CD4-positive, alpha-beta memory T cell (primary cell): Measurements from ENCODE around the gene SMURF2. TPM values are rescaled to one million over a fixed set of nuclear protein-coding genes. Genes with fewer than 3 reads are reported as not detected.
A peak's percentile ranks its signal among the peaks of the same experiment; 100 is the strongest.

Source experiments
- CTCF ChIA-PET: fragments of 350-600 bp; sonication (Branson Sonifier 250); formaldehyde crosslinking; loops from one replicate; lab custom pipeline; 2021; ENCODE audit warnings: inconsistent platforms; ENCODE audit not compliant: partially characterized antibody; lab: Charles Lee
- POLR2A ChIA-PET: fragments of 350-600 bp; sonication (Branson Sonifier 250); formaldehyde crosslinking; loops from one replicate; lab custom pipeline; 2021; ENCODE audit not compliant: partially characterized antibody; lab: Charles Lee
- DNase-seq, 5 donors: peaks; one replicate each; pipeline versions ENCODE4 v3.0.0 to v3.0.0-alpha.2; 2020 to 2022; ENCODE audit warnings: mixed read lengths in 1 of 5
- H3K27ac ChIP-seq: one replicate; pipeline ENCODE4 v1.7.0; 2013; ENCODE audit warnings: low read depth, low read length
- H3K27me3 ChIP-seq: 2 replicates; pipeline ENCODE4 v1.7.0; 2013; ENCODE audit warnings: mild to moderate bottlenecking, low read length, moderate library complexity; ENCODE audit not compliant: insufficient read depth
- H3K36me3 ChIP-seq: 2 replicates; pipeline ENCODE4 v1.7.0; 2013; ENCODE audit warnings: mild to moderate bottlenecking, low read length, moderate library complexity; ENCODE audit not compliant: insufficient read depth
- H3K4me1 ChIP-seq: 2 replicates; pipeline ENCODE4 v1.7.0; 2013; ENCODE audit warnings: mild to moderate bottlenecking, low read length, moderate library complexity; ENCODE audit not compliant: insufficient read depth
- H3K4me3 ChIP-seq, 2 donors: one replicate each; pipeline ENCODE4 v1.7.0; 2013; ENCODE audit warnings: low read length in 2 of 2, mild to moderate bottlenecking in 1 of 2
- H3K9me3 ChIP-seq, 2 donors: one replicate each; pipeline ENCODE4 v1.7.0; 2013; ENCODE audit warnings: low read length in 2 of 2, control low read depth in 1 of 2; ENCODE audit not compliant: control insufficient read depth in 1 of 2
- H3K27ac Mint-ChIP-seq, 7 donors: one replicate each; pipeline ENCODE4 v1.8.0; 2020 to 2021; ENCODE audit warnings: mixed read lengths in 7 of 7, mild to moderate bottlenecking in 6 of 7, inconsistent platforms in 3 of 7, moderate library complexity in 3 of 7
- H3K27me3 Mint-ChIP-seq, 2 donors: one replicate each; pipeline ENCODE4 v1.8.0; 2020 to 2021; ENCODE audit warnings: mixed read lengths in 2 of 2
- H3K36me3 Mint-ChIP-seq, 2 donors: one replicate each; pipeline ENCODE4 v1.8.0; 2020 to 2021; ENCODE audit warnings: mixed read lengths in 2 of 2, inconsistent platforms in 1 of 2, mild to moderate bottlenecking in 1 of 2
- H3K4me1 Mint-ChIP-seq, 4 donors: one replicate each; pipeline ENCODE4 v1.8.0; 2020 to 2021; ENCODE audit warnings: mixed read lengths in 4 of 4, mild to moderate bottlenecking in 1 of 4
- H3K4me3 Mint-ChIP-seq, 8 donors: one replicate each; pipeline ENCODE4 v1.8.0; 2020 to 2021; ENCODE audit warnings: mixed read lengths in 8 of 8, mild to moderate bottlenecking in 7 of 8, moderate library complexity in 6 of 8, inconsistent platforms in 3 of 8
- H3K9me3 Mint-ChIP-seq, 8 donors: one replicate each; pipeline ENCODE4 v1.8.0; 2020 to 2021; ENCODE audit warnings: mixed read lengths in 8 of 8, mild to moderate bottlenecking in 5 of 8, inconsistent platforms in 3 of 8, moderate library complexity in 1 of 8
- intact Hi-C: fragments of 100-400 bp; cut with micrococcal nuclease; formaldehyde crosslinking; loops from one replicate; pipeline ENCODE4 v1.15.1; 2023
- polyA plus RNA-seq, 2 donors: library from polyadenylated mRNA; unstranded; fragments of 300-500 nt; fragmentation: Illumina TruSeq; gene quantifications; one replicate each; pipeline ENCODE4 v1.2.3, GENCODE V29; 2021
- total RNA-seq, 2 experiments: library from RNA; stranded (reverse); gene quantifications; one replicate each; pipeline ENCODE4 v1.2.3, GENCODE V29; 2021

The SMURF2 gene
- total and polyA plus RNA-seq, 4 experiments from 2014 or later = 4.9 to 35.0 (median 20.3) TPM

DNA sequence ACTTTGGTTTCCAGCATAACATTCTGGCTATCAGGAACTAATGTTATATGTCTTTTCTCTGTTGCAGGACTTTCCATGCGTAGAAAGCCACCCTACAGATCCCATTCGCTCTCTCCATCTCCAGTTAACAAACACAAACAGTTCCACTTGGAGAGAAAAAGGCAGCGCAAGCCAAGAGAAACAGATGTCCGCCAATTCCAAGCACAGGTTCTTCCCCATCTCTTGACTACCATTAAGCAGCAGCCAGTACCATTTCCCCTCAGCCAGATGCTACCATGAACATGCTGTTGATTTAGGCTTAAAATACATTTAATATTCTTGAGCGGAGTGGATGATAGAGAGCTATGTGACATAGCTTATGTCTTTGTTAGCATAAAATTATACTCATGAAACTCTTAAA, 132.9 kb downstream of the SMURF2 start:
- ChIA-PET POLR2A (no interaction called here), CTCF (interaction anchor here (1.1 kb wide), 1 partner anchor 121 kb away, joined by 3 read pairs; no protein-coding TSS in a partner anchor)
- Mint-ChIP-seq H3K4me1 (peaks cover 0 to 4% (median 0%) of the 10 kb centered on the region in 4 donors), H3K27ac (peak overlapping the region in 1 of 7 donors; percentile 38), H3K9me3 (peaks cover 0 to 1% (median 0%) of the 10 kb centered on the region in 8 donors), H3K36me3 (peaks cover 70 to 85% of the 10 kb centered on the region in 2 donors), H3K4me3 (no peak overlapping the region), H3K27me3 (no peaks in the 10 kb centered on the region)
- no peak for DNase-seq
- no peak overlapping the region for H3K27ac ChIP-seq
- intact Hi-C loops = no loop called here
- no peaks in the 10 kb centered on the region for H3K4me1 ChIP-seq
- H3K36me3 ChIP-seq = peaks cover 82% of the 10 kb centered on the region
- H3K9me3 ChIP-seq = no peaks in the 10 kb centered on the region
- H3K27me3 ChIP-seq = no peaks in the 10 kb centered on the region
- H3K4me3 ChIP-seq = no peak overlapping the region

DNA sequence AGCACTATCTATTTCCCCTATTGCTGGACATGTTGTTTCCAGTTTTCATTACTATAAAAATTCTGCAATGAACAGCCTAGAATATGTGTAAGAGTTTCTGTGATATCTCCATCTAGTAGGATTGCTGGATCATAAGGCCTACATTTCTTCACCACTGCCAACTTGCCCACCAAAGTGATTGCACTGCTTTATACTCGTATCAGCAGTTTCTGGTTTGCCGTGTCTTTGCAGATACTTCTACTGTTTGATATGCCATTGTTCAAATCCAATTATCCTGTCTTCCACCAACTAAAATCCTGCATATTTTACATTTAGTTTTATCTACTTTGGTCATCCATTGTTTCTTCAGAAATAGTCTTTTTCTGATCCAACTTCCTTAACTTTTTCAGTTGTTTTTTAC, 134.2 kb downstream of the SMURF2 start:
- no peaks in the 10 kb centered on the region for H3K27me3 ChIP-seq
- H3K4me3 Mint-ChIP-seq = no peak overlapping the region
- H3K4me1 Mint-ChIP-seq = peaks cover 0 to 5% (median 0%) of the 10 kb centered on the region in 4 donors
- H3K9me3 Mint-ChIP-seq = peaks cover 0 to 3% (median 0%) of the 10 kb centered on the region in 8 donors
- H3K9me3 ChIP-seq = no peaks in the 10 kb centered on the region
- peaks cover 70 to 80% of the 10 kb centered on the region in 2 donors for H3K36me3 Mint-ChIP-seq
- ChIA-PET CTCF (interaction anchor here (1.2 kb wide), 1 partner anchor 121 kb away, joined by 3 read pairs; no protein-coding TSS in a partner anchor), POLR2A (no interaction called here)
- DNase-seq = no peak
- no peak overlapping the region for H3K4me3 ChIP-seq
- intact Hi-C loops = no loop called here
- H3K27me3 Mint-ChIP-seq = no peaks in the 10 kb centered on the region
- peak overlapping the region in 3 of 7 donors; percentile 23 to 87 (median 38) for H3K27ac Mint-ChIP-seq
- H3K27ac ChIP-seq = no peak overlapping the region
- H3K4me1 ChIP-seq = no peaks in the 10 kb centered on the region
- H3K36me3 ChIP-seq = peaks cover 78% of the 10 kb centered on the region

DNA sequence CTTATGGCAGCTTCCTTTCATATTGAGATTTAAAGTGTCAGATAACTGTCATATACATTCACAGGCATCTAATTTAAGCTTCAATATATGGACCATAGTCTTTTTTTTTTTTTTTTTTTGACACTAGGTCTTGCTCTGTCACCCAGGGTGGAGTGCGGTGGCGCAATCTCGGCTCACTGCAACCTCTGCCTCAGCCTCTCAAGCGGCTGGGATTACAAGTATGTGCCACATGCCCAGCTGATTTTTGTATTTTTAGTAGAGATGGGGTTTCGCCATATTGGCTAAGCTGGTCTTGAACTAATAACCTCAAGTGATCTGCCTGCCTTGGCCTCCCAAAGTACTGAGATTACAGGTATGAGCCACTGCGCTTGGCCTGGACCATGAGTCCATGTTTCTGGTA, 141.7 kb downstream of the SMURF2 start:
- H3K27me3 ChIP-seq = no peaks in the 10 kb centered on the region
- H3K27ac Mint-ChIP-seq = no peak overlapping the region
- peaks cover 48 to 63% of the 10 kb centered on the region in 2 donors for H3K36me3 Mint-ChIP-seq
- no peaks in the 10 kb centered on the region for H3K4me1 ChIP-seq
- ChIA-PET POLR2A (interaction anchor here (0.8 to 1.5 kb wide), 3 partner anchors 12 to 24 kb away, joined by 3 to 7 read pairs (median 6); partner anchors contain the start of genes CEP95 and DDX5), CTCF (no interaction called here)
- peaks cover 3 to 13% (median 9%) of the 10 kb centered on the region in 4 donors for H3K4me1 Mint-ChIP-seq
- peaks cover 0 to 2% (median 0%) of the 10 kb centered on the region in 8 donors for H3K9me3 Mint-ChIP-seq
- no peak overlapping the region for H3K4me3 Mint-ChIP-seq
- peaks cover 58% of the 10 kb centered on the region for H3K36me3 ChIP-seq
- no peaks in the 10 kb centered on the region for H3K9me3 ChIP-seq
- intact Hi-C loops = no loop called here
- H3K4me3 ChIP-seq = no peak overlapping the region
- no peaks in the 10 kb centered on the region for H3K27me3 Mint-ChIP-seq
- H3K27ac ChIP-seq = no peak overlapping the region
- DNase-seq = no peak

DNA sequence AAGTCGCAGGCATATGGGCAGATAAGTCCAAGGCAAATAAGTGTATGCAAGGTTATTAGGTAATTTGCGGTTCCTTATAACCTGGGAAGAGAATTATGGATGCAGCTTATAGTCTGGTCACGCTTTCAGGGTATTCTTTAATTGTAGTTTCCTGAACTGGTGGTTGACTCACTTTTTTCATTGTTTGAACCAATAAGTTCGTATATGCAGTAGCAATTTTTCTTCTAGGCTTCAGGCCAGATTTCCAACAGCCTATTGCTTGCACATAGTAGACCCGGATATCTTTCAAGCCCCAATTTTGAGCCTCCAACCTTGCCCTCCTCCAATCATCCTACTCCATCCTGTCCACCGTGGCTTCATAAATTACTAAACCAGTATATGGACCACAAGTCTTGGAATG, 142.5 kb downstream of the SMURF2 start:
- peaks cover 58% of the 10 kb centered on the region for H3K36me3 ChIP-seq
- no peaks in the 10 kb centered on the region for H3K9me3 ChIP-seq
- no peak overlapping the region for H3K4me3 ChIP-seq
- Mint-ChIP-seq H3K4me1 (peaks cover 6 to 18% (median 15%) of the 10 kb centered on the region in 4 donors), H3K36me3 (peaks cover 52 to 68% of the 10 kb centered on the region in 2 donors), H3K27ac (peak overlapping the region in 3 of 7 donors; percentile 6 to 12 (median 12)), H3K27me3 (no peaks in the 10 kb centered on the region), H3K9me3 (peaks cover 0 to 2% (median 0%) of the 10 kb centered on the region in 8 donors), H3K4me3 (no peak overlapping the region)
- POLR2A ChIA-PET = interaction anchor here (1.4 to 1.5 kb wide), 2 partner anchors 13 to 23 kb away, joined by 6 to 7 read pairs; partner anchors contain the start of genes CEP95 and DDX5
- H3K27me3 ChIP-seq = no peaks in the 10 kb centered on the region
- H3K27ac ChIP-seq = no peak overlapping the region
- DNase-seq = no peak
- CTCF ChIA-PET = no interaction called here
- intact Hi-C loops = no loop called here
- H3K4me1 ChIP-seq = no peaks in the 10 kb centered on the region

DNA sequence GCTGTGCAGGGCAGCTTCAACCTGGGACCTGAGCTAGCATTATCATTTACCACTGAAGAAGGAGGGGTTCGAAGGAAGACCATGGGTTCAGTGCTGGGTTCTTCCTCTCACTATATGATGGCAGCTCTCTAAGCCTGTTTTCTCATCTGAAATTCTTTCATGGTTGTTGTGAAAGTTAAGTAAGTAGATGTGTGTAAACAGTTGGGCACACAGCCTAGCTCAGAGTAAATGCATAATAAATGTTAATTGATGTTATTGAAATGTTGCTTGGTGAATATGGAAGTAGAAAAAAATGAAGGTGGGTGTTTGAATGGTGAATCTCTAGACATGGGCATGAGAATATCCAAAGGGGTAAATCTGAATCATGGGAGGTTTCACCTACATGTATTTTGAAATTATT, 146.3 kb downstream of the SMURF2 start:
- Histone ChIP-seq H3K9me3 (no peaks in the 10 kb centered on the region), H3K36me3 (peaks cover 55% of the 10 kb centered on the region), H3K4me1 (no peaks in the 10 kb centered on the region), H3K4me3 (no peak overlapping the region), H3K27ac (no peak overlapping the region), H3K27me3 (no peaks in the 10 kb centered on the region)
- Mint-ChIP-seq H3K36me3 (peaks cover 51 to 79% of the 10 kb centered on the region in 2 donors), H3K4me1 (peaks cover 13 to 25% (median 20%) of the 10 kb centered on the region in 4 donors), H3K27me3 (no peaks in the 10 kb centered on the region), H3K27ac (no peak overlapping the region), H3K4me3 (no peak overlapping the region), H3K9me3 (no peaks in the 10 kb centered on the region)
- ChIA-PET POLR2A (interaction anchor here (2.3 kb wide), 1 partner anchor 9 kb away, joined by 34 read pairs; the partner anchor contains the start of genes CEP95 and DDX5), CTCF (interaction anchor here (0.8 to 1.7 kb wide), 7 partner anchors 8 to 97 kb away, joined by 3 to 7 read pairs (median 3); partner anchors contain the start of gene POLG2)
- intact Hi-C loops = no loop called here
- DNase-seq = no peak

DNA sequence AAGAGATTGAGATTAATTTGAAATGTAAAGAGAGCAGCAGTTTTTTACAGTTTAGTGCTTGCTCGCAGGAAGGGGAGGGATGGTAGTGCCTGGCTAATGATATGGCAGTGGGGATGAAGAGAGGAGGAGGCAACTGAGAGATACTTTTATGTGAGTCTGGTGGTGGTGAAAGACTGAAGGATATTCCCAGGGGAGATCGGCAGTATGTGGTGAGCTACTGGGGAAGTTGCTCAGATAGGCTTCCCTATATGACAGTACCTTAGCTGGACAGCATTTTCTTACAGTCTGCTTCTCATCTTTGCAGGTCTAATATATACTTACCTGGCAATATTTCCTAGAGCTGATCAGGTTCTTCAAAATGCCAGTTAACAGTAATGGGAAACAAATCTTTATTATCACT, 146.7 kb downstream of the SMURF2 start:
- no peak for DNase-seq
- peak overlapping the region in 2 of 7 donors; percentile 2 to 79 for H3K27ac Mint-ChIP-seq
- no peaks in the 10 kb centered on the region for H3K27me3 Mint-ChIP-seq
- intact Hi-C loops = no loop called here
- POLR2A ChIA-PET = interaction anchor here (2.3 kb wide), 1 partner anchor 9 kb away, joined by 34 read pairs; the partner anchor contains the start of genes CEP95 and DDX5
- H3K4me1 Mint-ChIP-seq = peaks cover 15 to 25% (median 21%) of the 10 kb centered on the region in 4 donors
- peaks cover 55 to 81% of the 10 kb centered on the region in 2 donors for H3K36me3 Mint-ChIP-seq
- Histone ChIP-seq H3K27ac (no peak overlapping the region), H3K9me3 (no peaks in the 10 kb centered on the region), H3K4me1 (no peaks in the 10 kb centered on the region), H3K36me3 (peaks cover 55% of the 10 kb centered on the region), H3K27me3 (no peaks in the 10 kb centered on the region), H3K4me3 (no peak overlapping the region)
- H3K4me3 Mint-ChIP-seq = no peak overlapping the region
- CTCF ChIA-PET = interaction anchor here (0.8 to 1.7 kb wide), 7 partner anchors 8 to 96 kb away, joined by 3 to 7 read pairs (median 3); partner anchors contain the start of gene POLG2
- H3K9me3 Mint-ChIP-seq = no peaks in the 10 kb centered on the region

DNA sequence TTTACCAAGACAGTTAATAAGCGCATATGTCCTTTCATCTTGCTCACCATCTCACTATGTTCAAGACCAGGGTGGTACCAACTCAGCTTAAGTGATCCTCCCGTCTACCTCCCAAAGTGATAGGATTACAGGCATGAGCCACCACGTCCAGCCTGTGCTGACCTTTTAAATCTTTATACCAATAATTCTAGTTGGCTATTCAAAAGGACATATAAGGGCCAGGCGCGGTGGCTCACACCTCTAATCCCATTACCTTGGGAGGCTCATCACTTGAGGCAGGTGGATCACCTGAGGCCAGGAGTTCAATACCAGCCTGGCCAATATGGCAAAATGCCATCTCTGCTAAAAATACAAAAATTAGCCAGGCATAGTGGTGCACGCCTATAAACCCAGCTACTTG, 152.9 kb downstream of the SMURF2 start:
- POLR2A ChIA-PET = interaction anchor here (1.0 to 2.2 kb wide), 3 partner anchors 12 to 363 kb away, joined by 3 to 9 read pairs (median 3); partner anchors contain the start of gene POLG2
- H3K4me3 Mint-ChIP-seq = peak overlapping the region in 2 of 8 donors; percentile 57 to 58
- DNase-seq = no peak

More for the DNA sequence above, 152.9 kb downstream of the SMURF2 start:
- H3K27ac ChIP-seq = no peak overlapping the region
- no peaks in the 10 kb centered on the region for H3K27me3 ChIP-seq
- no peak overlapping the region for H3K4me3 ChIP-seq
- intact Hi-C loops = loop anchor here (5.0 to 10.0 kb wide), 3 partner anchors 664 to 804 kb away; partner anchors contain the start of genes CCDC47, DDX42, LIMD2 and SMARCD2
- peaks cover 31 to 56% (median 36%) of the 10 kb centered on the region in 4 donors for H3K4me1 Mint-ChIP-seq
- peaks cover 25% of the 10 kb centered on the region for H3K36me3 ChIP-seq
- no peaks in the 10 kb centered on the region for H3K9me3 ChIP-seq
- H3K4me1 ChIP-seq = peaks cover 26% of the 10 kb centered on the region
- H3K36me3 Mint-ChIP-seq = peaks cover 44 to 73% of the 10 kb centered on the region in 2 donors
- no peak overlapping the region for H3K27ac Mint-ChIP-seq
- H3K27me3 Mint-ChIP-seq = peaks cover 0 to 4% of the 10 kb centered on the region in 2 donors
- peaks cover 0 to 21% (median 0%) of the 10 kb centered on the region in 8 donors for H3K9me3 Mint-ChIP-seq
- CTCF ChIA-PET = interaction anchor here (1.3 to 2.3 kb wide), 2 partner anchors 14 to 89 kb away, joined by 3 to 23 read pairs; no protein-coding TSS in a partner anchor
